IPS-NIHi7 (cell line): ENCODE measurements around the gene MFRP.

Experiments used
- DNase-seq: peaks from one replicate; pipeline ENCODE4 v3.0.0; 2012; ENCODE audit warnings: mixed read lengths; ENCODE audit errors: extremely low spot score

Gene MFRP

DNA sequence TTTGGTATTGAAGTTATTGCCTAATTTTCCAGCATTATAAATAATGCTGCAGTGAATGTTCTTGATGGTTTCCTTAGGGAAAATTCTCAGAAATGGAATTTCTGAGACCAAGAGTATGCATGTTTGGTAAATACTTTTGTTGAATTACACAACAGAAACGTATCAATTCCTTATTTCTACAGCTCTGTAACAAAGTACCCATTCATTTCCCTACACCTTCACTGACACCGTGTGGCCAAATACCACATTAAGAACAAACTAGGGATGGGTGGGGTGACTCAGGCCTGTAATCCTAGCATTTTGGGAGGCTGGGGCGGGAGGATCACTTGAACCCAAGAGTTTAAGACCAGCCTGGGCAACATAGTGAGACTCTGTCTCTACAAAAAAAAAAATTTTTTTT is 51.3 kb downstream of the MFRP start:
- DNase-seq, result no peak

GRCh38 chr11:119293461-119293860 is 53.0 kb downstream of the MFRP start:
- no peak for DNase-seq

GRCh38 chr11:119290894-119291497 is 55.5 kb downstream of the MFRP start:
- DNase-seq, result no peak
